H9 (cell line): ENCODE measurements around the gene FAM174C. TPM values are rescaled to one million over a fixed set of nuclear protein-coding genes. Genes with fewer than 3 reads are reported as not detected.
"Not testable (repeated sequence)": the region's sequence is repeated elsewhere in the genome, so short reads cannot be mapped to it uniquely, and the experiment has no call there.

Source experiments
- DNase-seq: peaks from one replicate; pipeline ENCODE4 v3.0.0-alpha.2; 2017
- H2AFZ ChIP-seq: one replicate; pipeline ENCODE4 v1.6.1; 2013; ENCODE audit warnings: mild to moderate bottlenecking, low read length, control low read depth, moderate library complexity
- H2AK5ac ChIP-seq: 2 replicates; pipeline ENCODE4 v1.6.1; 2013; ENCODE audit warnings: low read length, control low read depth, mixed read lengths; ENCODE audit not compliant: insufficient read length
- H2BK120ac ChIP-seq: one replicate; pipeline ENCODE4 v1.6.1; 2013; ENCODE audit warnings: low read depth, mild to moderate bottlenecking, low read length, control low read depth, inconsistent platforms; ENCODE audit not compliant: poor library complexity, severe bottlenecking
- H2BK12ac ChIP-seq: 2 replicates; pipeline ENCODE4 v1.6.1; 2013; ENCODE audit warnings: low read length, control low read depth, mixed read lengths, low read depth; ENCODE audit not compliant: insufficient read length
- H2BK15ac ChIP-seq: 2 replicates; pipeline ENCODE4 v1.6.1; 2013; ENCODE audit warnings: low read depth, low read length, control low read depth
- H2BK20ac ChIP-seq: one replicate; pipeline ENCODE4 v1.6.1; 2013; ENCODE audit warnings: low read depth, mild to moderate bottlenecking, low read length, control low read depth, inconsistent platforms; ENCODE audit not compliant: poor library complexity, severe bottlenecking
- H2BK5ac ChIP-seq: 2 replicates; pipeline ENCODE4 v1.6.1; 2013; ENCODE audit warnings: low read length, control low read depth, mixed read lengths; ENCODE audit not compliant: insufficient read length
- H3K14ac ChIP-seq: 2 replicates; pipeline ENCODE4 v1.6.1; 2013; ENCODE audit warnings: low read length, control low read depth; ENCODE audit not compliant: insufficient read depth
- H3K18ac ChIP-seq: 2 replicates; pipeline ENCODE4 v1.6.1; 2013; ENCODE audit warnings: low read depth, mild to moderate bottlenecking, mixed read lengths, low read length, control low read depth; ENCODE audit not compliant: insufficient read length
- H3K23ac ChIP-seq: 2 replicates; pipeline ENCODE4 v1.6.1; 2013; ENCODE audit warnings: low read length, control low read depth, mixed read lengths, low read depth; ENCODE audit not compliant: insufficient read length
- H3K23me2 ChIP-seq: 2 replicates; pipeline ENCODE4 v1.6.1; 2013; ENCODE audit warnings: low read depth, mild to moderate bottlenecking, mixed read lengths, low read length, control low read depth; ENCODE audit not compliant: insufficient read length, poor library complexity, severe bottlenecking
- H3K27ac ChIP-seq: 2 replicates; pipeline ENCODE4 v1.5.1; 2013; ENCODE audit warnings: low read length, control low read depth, mixed read lengths, low read depth; ENCODE audit not compliant: insufficient read length
- H3K27me3 ChIP-seq: 2 replicates; pipeline ENCODE4 v1.6.1; 2013; ENCODE audit warnings: low read length, control low read depth, inconsistent platforms; ENCODE audit not compliant: insufficient read depth
- H3K4ac ChIP-seq: 2 replicates; pipeline ENCODE4 v1.6.1; 2013; ENCODE audit warnings: low read depth, mild to moderate bottlenecking, control low read depth, inconsistent platforms, low read length, moderate library complexity
- H3K4me1 ChIP-seq: 2 replicates; pipeline ENCODE4 v1.6.1; 2013; ENCODE audit warnings: low read length, control low read depth, inconsistent platforms; ENCODE audit not compliant: insufficient read depth
- H3K4me2 ChIP-seq: 2 replicates; pipeline ENCODE4 v1.6.1; 2013; ENCODE audit warnings: low read length, control low read depth, mixed read lengths; ENCODE audit not compliant: insufficient read length, insufficient read depth
- H3K56ac ChIP-seq: 2 replicates; pipeline ENCODE4 v1.6.1; 2013; ENCODE audit warnings: low read depth, mild to moderate bottlenecking, mixed read lengths, low read length, control low read depth; ENCODE audit not compliant: insufficient read length
- H3K79me1 ChIP-seq: 2 replicates; pipeline ENCODE4 v1.6.1; 2013; ENCODE audit warnings: low read depth, mild to moderate bottlenecking, moderate library complexity, low read length, control low read depth, inconsistent platforms; ENCODE audit not compliant: insufficient read depth, poor library complexity, severe bottlenecking
- H3K79me2 ChIP-seq: 2 replicates; pipeline ENCODE4 v1.6.1; 2013; ENCODE audit warnings: low read length, control low read depth, inconsistent platforms; ENCODE audit not compliant: insufficient read depth
- H3K9ac ChIP-seq: 2 replicates; pipeline ENCODE4 v1.6.1; 2013; ENCODE audit warnings: low read length, control low read depth, mixed read lengths; ENCODE audit not compliant: insufficient read length; ENCODE audit errors: extremely low read depth
- H3K9me3 ChIP-seq: one replicate; pipeline ENCODE4 v1.6.1; 2013; ENCODE audit warnings: low read depth, low read length, inconsistent platforms; ENCODE audit not compliant: control insufficient read depth
- H3T11ph ChIP-seq: one replicate; pipeline ENCODE4 v1.6.1; 2013; ENCODE audit warnings: mild to moderate bottlenecking, low read length, control low read depth, inconsistent platforms
- H4K20me1 ChIP-seq: one replicate; pipeline ENCODE4 v1.6.1; 2013; ENCODE audit not compliant: control insufficient read depth, insufficient read length, insufficient read depth
- H4K5ac ChIP-seq: 2 replicates; pipeline ENCODE4 v1.6.1; 2013; ENCODE audit warnings: low read depth, mild to moderate bottlenecking, mixed read lengths, low read length, control low read depth; ENCODE audit not compliant: insufficient read length
- H4K8ac ChIP-seq: replicated peaks from 2 replicates; pipeline ENCODE4 v1.6.1; 2013; ENCODE audit warnings: low read length, control low read depth, mixed read lengths, low read depth; ENCODE audit not compliant: insufficient read length
- H4K91ac ChIP-seq: 2 replicates; pipeline ENCODE4 v1.6.1; 2013; ENCODE audit warnings: low read depth, mild to moderate bottlenecking, moderate library complexity, mixed read lengths, low read length, control low read depth; ENCODE audit not compliant: insufficient read length
- H3K27ac Mint-ChIP-seq, 3 experiments: 2 replicates in 2 of 3; 3 replicates in 1 of 3; pipeline ENCODE4 v1.8.0; 2020 to 2021; ENCODE audit warnings: mixed read lengths in 3 of 3, mild to moderate bottlenecking in 1 of 3, moderate library complexity in 1 of 3
- H3K27me3 Mint-ChIP-seq: 2 replicates; pipeline ENCODE4 v1.8.0; 2021; ENCODE audit warnings: low read depth, mild to moderate bottlenecking, moderate library complexity, mixed read lengths
- H3K36me3 Mint-ChIP-seq, 3 experiments: 2 replicates in 2 of 3; 3 replicates in 1 of 3; pipeline ENCODE4 v1.8.0; 2020 to 2021; ENCODE audit warnings: low read depth in 3 of 3, mixed read lengths in 3 of 3; ENCODE audit not compliant: insufficient read depth in 1 of 3
- H3K4me1 Mint-ChIP-seq, 2 experiments: 2 replicates each; pipeline ENCODE4 v1.8.0; 2020; ENCODE audit warnings: mixed read lengths in 2 of 2
- H3K4me3 Mint-ChIP-seq, 2 experiments: 2 replicates in 1 of 2; 3 replicates in 1 of 2; pipeline ENCODE4 v1.8.0; 2020 to 2021; ENCODE audit warnings: mild to moderate bottlenecking in 2 of 2, mixed read lengths in 2 of 2, moderate library complexity in 1 of 2
- H3K9me3 Mint-ChIP-seq, 2 experiments: 2 replicates in 1 of 2; 3 replicates in 1 of 2; pipeline ENCODE4 v1.8.0; 2020; ENCODE audit warnings: mild to moderate bottlenecking in 2 of 2, mixed read lengths in 2 of 2, moderate library complexity in 1 of 2
- CTCF ChIP-seq: fragments of 200-600 bp; sonication (generic); conservative IDR thresholded peaks from 3 replicates; pipeline ENCODE4 v1.8.0; 2021; ENCODE audit warnings: antibody characterized with exemption, mild to moderate bottlenecking
- WGBS: extraction: QIAGEN DNeasy Blood & Tissue Kit; methylation state at CpG from one replicate; pipeline ENCODE4 v1.1.7; 2013; ENCODE audit warnings: missing lambda C conversion rate, low lambda C conversion rate, mixed read lengths; ENCODE audit not compliant: insufficient read length; ENCODE audit errors: extremely low coverage; 5-methylcytosine and 5-hydroxymethylcytosine counted together
- total RNA-seq: library from RNA; stranded (reverse); gene quantifications from 2 replicates; pipeline ENCODE4 v1.2.1, GENCODE V29; 2021

FAM174C gene
- total RNA-seq, 1 experiment from 2014 or later, result 63.0 TPM

- Histone ChIP-seq H3K4ac (no peak overlapping the region), H3K79me2 (no peaks in the 10 kb centered on the region), H2AFZ (no peak overlapping the region), H3K9ac (no peak overlapping the region), H2BK5ac (no peak overlapping the region), H3K27me3 (no peaks in the 10 kb centered on the region), H2BK20ac (no peak overlapping the region), H4K5ac (no peak overlapping the region), H4K91ac (no peak overlapping the region), H3K27ac (no peak overlapping the region), H2BK15ac (no peak overlapping the region), H3K79me1 (no peaks in the 10 kb centered on the region), H3K18ac (no peak overlapping the region), H3K9me3 (no peaks in the 10 kb centered on the region), H4K20me1 (peaks cover 2% of the 10 kb centered on the region), H3K23me2 (no peaks in the 10 kb centered on the region), H2BK12ac (no peak overlapping the region), H3T11ph (no peak overlapping the region), H3K4me1 (no peaks in the 10 kb centered on the region), H3K4me2 (no peak overlapping the region), H3K23ac (no peak overlapping the region), H2AK5ac (no peak overlapping the region), H2BK120ac (no peak overlapping the region), H3K14ac (no peak overlapping the region; the same call in 1 of the 2 replicates), H4K8ac (no peak overlapping the region), H3K56ac (no peak overlapping the region)
- DNase-seq, result no peak
- Mint-ChIP-seq H3K4me1 (peaks cover 0 to 7% of the 10 kb centered on the region in 2 experiments; a peak in 2 of 4 replicates), H3K36me3 (peaks cover 0 to 2% (median 2%) of the 10 kb centered on the region in 3 experiments; a peak in 2 of 7 replicates), H3K4me3 (no peak overlapping the region), H3K9me3 (no peaks in the 10 kb centered on the region; a peak in 1 of 5 replicates), H3K27me3 (no peaks in the 10 kb centered on the region), H3K27ac (peak overlapping the region in 1 of 3 experiments; percentile 48; a peak in 1 of 7 replicates)
- no CpG with 5 or more reads among the region's 28 CpGs for WGBS
- no peak for TF ChIP-seq CTCF
Observed at GRCh38 chr19:1304197-1304924, 29.0 kb downstream of the FAM174C start.

- not testable (repeated sequence) for DNase-seq, H3K9ac ChIP-seq, H3K27ac Mint-ChIP-seq, H2AFZ ChIP-seq, H3K27me3 ChIP-seq, H3K56ac ChIP-seq, H2BK20ac ChIP-seq, H3K9me3 ChIP-seq, H3K27me3 Mint-ChIP-seq, H3K4me2 ChIP-seq, H3K23ac ChIP-seq, H4K8ac ChIP-seq, H3K4ac ChIP-seq, H4K20me1 ChIP-seq, H2BK12ac ChIP-seq, H3T11ph ChIP-seq, H3K14ac ChIP-seq, H3K23me2 ChIP-seq, H2AK5ac ChIP-seq, H3K79me2 ChIP-seq, H4K5ac ChIP-seq, H3K9me3 Mint-ChIP-seq, H2BK120ac ChIP-seq, H3K79me1 ChIP-seq, H3K4me1 ChIP-seq, H4K91ac ChIP-seq, H2BK5ac ChIP-seq, H3K18ac ChIP-seq, H3K36me3 Mint-ChIP-seq, H3K27ac ChIP-seq, H2BK15ac ChIP-seq, H3K4me3 Mint-ChIP-seq
- peaks cover 0 to 12% of the 10 kb centered on the region in 2 experiments; a peak in 3 of 4 replicates for H3K4me1 Mint-ChIP-seq
- WGBS, result no CpG with 5 or more reads among the region's 9 CpGs
Observed at GRCh38 chr19:1305354-1305753, 30.0 kb downstream of the FAM174C start.
